ENCODE measurements around the gene DUSP28.
"Not testable (repeated sequence)": the region's sequence is repeated elsewhere in the genome, so short reads cannot be mapped to it uniquely, and the experiment has no call there.

Gene DUSP28

GRCh38 chr2:240561325-240561971 is 1.3 kb downstream of the DUSP28 start:
- DNase-seq: no peak

DNA sequence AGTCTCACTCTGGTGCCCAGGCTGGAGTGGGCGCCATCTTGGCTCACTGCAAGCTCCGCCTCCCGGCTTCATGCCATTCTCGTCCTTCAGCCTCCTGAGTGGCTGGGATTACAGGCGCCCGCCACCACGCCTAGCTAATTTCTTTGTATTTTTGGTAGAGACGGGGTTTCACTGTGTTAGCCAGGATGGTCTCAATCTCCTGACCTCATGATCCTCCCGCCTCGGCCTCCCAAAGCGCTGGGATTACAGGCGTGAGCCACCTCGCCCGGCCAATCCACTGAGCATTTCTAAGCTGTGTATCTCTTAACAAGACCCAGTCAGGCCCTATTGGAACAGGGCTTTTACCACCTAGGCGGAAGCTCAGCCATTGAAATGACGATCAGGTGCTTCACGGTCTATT is 3.1 kb downstream of the DUSP28 start:
- not testable (repeated sequence) for DNase-seq

GRCh38 chr2:240563951-240564560 is 3.9 kb downstream of the DUSP28 start:
- DNase-seq: no peak

DNA sequence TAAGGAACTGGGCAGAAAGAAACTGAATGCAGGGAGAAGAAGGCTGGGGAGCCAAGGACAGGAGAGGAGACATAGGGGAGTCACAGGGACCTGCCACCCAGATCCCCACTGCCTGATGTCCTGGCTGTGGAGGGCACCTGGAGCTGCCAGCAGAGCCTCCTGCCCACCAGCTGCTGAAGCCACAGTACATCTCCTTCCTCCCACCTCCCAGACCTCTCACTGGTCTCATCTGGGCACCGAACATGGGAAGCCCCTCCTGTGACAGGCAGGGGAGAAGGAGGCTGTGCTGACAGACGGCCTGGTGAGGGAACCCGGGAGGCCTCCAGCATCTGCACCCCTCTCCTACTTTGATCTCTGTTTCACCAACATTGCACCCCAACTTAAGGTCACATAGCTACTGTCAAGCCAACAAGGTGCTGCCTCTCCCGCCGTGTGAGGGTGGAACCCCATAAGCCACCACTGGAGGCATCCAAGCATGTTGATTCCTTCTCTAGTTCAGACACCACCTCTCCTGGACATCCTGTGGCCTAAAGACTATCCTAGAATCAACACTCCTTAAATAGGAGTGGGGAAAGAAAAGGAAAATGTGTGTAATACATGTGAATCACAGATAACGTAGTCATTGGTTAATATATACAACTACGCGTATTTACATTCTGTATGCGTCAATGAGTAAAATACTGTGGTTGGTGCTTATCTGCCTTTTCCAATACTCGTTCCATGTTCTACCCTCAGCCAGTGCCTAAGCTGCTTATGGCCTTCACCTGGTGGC is 4.6 kb downstream of the DUSP28 start:
- no peak for DNase-seq

GRCh38 chr2:240565333-240566202 is 5.4 kb downstream of the DUSP28 start:
- no peak for DNase-seq

DNA sequence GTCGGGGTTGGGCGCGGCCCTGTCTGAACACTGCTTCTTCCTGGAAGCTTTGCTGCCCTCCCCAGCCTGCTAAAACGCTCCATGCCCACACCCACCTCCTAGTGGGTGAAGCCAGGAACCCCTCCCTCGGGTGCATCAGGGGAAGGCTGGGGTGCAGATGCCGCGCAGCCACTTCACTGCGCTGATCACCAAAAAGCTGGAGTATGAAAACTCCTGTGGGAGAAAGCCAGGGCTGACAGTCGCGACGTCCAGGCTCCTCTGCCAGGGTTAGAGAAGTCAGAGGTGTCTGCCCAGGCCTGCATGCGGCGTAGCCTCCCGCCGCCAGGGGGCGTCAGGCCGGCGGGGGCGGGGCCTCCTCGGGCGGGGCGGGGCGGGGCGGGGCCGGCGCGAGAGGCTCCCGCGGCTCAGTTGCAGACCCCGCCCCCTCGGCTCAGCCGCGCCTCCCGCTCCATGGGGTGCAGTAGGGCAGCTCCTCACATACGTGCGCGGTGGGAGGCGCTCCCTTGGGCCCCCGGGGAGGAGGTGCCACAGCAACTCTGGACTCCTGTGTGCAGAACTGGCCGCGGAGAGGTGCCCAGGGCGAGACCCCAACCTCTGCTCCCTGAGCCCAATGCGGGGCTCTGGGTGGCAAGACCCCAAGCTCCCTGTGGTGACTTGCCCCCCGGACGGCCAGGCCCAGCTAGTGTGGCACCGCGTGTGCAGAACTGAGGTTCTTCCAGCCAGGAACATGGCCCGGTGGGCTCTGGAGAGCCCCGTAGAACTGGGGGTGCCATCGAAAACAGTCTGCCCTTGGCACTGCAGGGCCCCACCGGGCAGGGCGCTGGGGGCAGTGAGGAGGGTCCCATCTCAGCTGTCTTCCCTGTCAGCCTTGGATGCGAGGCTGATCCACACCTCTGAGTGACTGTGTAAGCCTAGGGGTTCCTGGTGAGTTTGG is 6.3 kb downstream of the DUSP28 start:
- peak; percentile 47 to 78 for DNase-seq

- DNase-seq: no peak
These were observed 7.1 kb downstream of the DUSP28 start for GRCh38 chr2:240567137-240567871.

DNA sequence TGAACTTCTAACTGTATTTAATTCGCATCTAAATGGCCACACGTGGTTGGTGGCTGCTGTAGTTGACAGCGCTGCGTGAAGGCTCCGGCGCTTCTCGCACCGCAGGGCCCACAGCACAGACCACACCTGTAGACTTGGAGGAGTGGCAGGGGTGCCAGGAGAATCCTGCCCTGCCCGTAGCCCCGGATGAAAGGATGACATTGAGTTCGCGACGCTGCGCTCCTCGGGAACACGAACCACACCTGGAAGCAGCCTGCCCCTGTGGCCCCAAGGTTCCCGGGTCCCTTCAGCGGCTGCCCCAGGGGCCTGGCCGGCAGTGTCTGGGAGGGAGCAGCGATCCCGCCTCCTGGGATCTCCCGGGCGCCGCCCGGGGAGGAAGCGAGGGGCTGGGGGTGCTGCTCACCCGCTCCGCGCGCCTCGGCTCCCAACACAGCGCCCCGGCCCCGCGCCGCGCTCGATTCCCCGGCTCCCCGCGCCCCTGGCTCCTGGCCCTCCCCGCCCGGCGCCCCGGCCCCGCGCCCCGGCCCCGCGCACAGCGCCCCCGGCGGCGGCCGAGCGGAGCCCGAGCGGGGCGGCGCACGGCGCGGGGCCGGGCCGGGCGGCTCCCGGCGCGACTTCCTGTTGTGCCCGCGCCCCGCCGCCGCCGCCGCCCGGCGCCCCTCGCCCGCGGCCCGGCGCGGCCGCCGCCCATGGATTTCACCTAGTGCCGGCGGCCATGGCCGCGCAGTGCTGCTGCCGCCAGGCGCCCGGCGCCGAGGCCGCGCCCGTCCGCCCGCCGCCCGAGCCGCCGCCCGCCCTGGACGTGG is 7.9 kb downstream of the DUSP28 start, which contains the start of gene RNPEPL1:
RNPEPL1 (plus strand) TSS at position 613 of the 806 bp plus-strand sequence; CDS start at position 716, 103 bp downstream.
- peak in 1 of 2 experiments; percentile 39 for DNase-seq

DNA sequence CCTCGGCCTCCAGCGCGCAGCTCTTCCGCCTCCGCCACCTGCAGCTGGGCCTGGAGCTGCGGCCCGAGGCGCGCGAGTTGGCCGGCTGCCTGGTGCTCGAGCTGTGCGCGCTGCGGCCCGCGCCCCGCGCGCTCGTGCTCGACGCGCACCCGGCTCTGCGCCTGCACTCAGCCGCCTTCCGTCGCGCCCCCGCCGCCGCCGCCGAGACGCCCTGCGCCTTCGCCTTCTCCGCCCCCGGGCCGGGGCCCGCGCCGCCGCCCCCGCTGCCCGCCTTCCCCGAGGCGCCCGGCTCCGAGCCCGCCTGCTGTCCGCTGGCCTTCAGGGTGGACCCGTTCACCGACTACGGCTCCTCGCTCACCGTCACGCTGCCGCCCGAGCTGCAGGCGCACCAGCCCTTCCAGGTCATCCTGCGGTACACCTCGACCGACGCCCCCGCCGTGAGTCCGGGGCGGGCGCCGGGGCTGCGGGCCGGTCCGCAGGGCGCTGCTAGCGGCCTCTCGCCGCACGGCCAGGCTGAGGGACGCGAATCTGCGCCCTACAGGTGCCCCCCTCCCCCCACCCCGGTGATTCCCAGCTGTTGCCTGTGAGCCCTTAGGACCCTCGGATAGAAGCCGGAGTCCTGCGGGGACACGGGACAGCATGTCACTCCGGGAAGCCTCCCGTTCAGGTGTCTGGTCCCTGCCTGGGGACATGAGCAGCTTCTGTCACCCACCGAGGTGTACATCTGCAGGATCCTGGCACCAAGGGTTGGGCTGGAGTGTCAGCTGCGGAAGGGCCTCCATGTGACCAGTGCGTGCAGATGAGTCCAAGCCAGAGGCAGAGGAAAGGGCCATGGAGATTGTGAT is 8.7 kb downstream of the DUSP28 start:
- DNase-seq: peak; percentile 3 to 46

DNA sequence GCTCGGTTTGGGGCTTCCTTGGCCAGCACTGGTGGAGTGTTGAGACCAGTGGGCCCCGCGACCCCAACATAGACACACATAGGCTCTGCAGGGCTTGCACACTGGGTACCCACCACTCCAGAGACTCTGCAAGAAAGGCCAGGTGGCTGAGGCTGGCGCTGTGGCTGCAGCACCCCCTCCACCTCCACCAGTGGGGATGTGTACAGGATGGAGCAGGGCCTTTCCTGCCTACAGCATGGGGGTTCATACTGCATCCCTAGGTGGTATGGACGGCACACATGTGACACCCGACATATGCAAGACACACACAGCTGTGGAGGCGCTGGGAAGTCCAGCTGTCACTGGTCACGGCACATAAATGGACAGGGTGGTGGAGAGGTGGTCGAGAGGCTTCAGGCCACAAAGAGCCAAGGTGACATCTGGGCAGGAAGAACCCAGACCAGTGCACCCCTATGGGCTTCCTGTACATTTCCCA is 9.4 kb downstream of the DUSP28 start:
- no peak for DNase-seq

GRCh38 chr2:240569998-240570530 is 9.9 kb downstream of the DUSP28 start:
- no peak for DNase-seq

DNA sequence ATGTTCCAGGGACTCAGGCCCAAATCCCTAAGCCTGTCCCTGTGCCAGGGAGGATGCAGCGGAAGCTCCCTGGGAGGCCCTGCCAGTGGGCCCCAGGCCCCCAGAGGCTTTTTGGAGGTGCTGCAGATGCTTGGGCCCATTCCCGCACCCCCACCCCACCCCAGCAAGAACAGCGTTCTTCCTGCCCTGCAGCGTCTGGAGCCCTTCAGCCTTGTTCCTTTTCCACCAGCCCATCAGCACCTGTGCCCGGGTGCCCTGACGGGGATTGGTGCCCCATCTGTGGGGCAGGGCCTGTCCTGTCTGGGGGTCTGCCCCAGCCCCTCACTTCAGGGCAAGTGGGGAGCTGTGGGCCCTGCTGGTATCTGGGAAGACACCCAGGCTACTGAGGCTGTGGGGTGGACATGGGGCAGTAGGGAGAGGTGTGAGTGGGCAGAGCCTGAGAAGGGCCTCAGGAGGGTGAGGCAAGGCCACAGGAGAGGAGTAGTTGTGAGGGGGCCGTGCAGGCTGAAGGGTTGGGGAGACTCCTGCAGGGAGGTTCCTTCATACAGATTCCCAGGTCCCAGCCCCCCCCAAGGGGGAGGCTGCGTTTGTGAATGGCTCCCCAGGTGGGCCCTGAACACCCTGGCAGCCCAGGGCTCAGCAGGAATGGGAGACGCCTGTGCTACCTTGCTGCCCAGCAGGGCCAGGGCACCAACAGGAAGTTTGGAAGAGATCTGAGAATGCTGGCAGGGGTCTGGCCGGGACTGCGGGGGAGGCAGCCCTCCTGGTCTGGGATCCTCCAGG is 10.6 kb downstream of the DUSP28 start:
- DNase-seq: no peak

- no peak for DNase-seq
These were observed 11.3 kb downstream of the DUSP28 start for GRCh38 chr2:240571314-240571973.

DNA sequence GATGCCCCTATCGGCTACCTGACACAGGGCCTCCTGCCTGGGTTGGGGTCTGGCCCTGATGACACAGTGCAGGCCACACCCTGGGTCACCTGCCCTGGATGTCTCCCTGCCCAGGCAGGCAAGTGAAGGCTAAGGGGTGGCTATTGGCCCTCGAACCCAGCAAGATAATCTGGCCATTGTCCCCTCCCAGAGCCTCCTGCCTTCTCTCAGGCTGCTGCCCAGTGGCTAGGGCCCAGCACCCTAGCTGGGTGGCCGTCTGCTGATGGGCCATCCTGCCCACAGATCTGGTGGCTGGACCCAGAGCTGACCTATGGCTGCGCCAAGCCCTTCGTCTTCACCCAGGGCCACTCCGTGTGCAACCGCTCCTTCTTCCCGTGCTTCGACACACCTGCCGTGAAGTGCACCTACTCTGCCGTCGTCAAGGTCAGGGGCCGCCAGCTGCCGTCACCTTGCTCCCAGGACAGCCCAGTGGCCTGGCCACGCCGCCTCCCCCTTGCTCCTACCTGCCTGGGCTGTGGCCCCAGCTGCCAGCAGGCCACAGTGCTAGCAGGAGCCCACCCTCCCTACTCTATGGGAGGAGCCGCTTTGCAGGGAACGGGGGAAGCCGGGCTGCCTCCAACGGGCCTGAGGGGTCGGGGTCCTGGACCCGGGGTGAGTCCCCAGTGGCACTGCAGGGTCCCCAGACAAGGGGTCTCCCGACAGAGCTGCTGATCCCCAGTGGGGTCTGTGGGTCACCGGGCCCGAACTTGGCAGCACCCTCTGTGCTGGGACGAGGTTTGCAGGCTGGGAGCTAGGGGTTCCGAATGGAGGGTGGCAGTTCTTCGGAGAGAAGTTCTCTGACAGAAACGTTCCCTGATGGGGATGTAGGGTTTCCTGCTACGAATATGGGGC is 12.2 kb downstream of the DUSP28 start:
- DNase-seq: no peak

DNA sequence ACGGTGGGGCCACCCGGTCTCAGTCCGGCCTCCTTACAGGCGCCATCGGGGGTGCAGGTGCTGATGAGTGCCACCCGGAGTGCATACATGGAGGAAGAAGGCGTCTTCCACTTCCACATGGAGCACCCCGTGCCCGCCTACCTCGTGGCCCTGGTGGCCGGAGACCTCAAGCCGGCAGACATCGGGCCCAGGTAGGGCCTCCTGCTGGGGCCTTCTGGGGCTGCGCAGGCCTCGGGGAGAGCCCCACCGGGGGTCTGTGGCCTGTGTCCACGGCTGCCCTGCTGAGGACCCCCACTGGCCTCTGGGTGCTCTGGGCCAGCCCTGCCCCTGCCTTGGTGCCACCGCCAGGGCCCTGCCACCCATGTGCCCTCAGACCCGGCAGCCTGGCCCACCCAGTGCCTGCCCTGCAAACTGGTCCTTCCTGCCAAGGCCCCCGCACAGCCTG is 12.9 kb downstream of the DUSP28 start:
- DNase-seq: no peak
